Mesenchymal stem cell (in vitro differentiated cells and primary cell): ENCODE data around the gene AKAP10.
A peak's percentile ranks its signal among the peaks of the same experiment; 100 is the strongest.

Experiments used
- DNase-seq: peaks from one replicate; pipeline ENCODE4 v3.0.0-alpha.2; 2013
- H2AFZ ChIP-seq: one replicate; pipeline ENCODE4 v1.6.1; 2013; ENCODE audit warnings: low read depth, mild to moderate bottlenecking, control low read depth, inconsistent platforms, low read length, moderate library complexity
- H2AK5ac ChIP-seq: 2 replicates; pipeline ENCODE4 v1.6.1; 2013; ENCODE audit warnings: low read length, moderate library complexity, mild to moderate bottlenecking, inconsistent platforms; ENCODE audit not compliant: severe bottlenecking
- H2BK120ac ChIP-seq: one replicate; pipeline ENCODE4 v1.6.1; 2013; ENCODE audit warnings: low read depth, mild to moderate bottlenecking, inconsistent platforms, low read length, moderate library complexity
- H2BK12ac ChIP-seq, 2 experiments: one replicate each; pipeline ENCODE4 v1.6.1; 2013; ENCODE audit warnings: inconsistent platforms in 2 of 2, low read length in 2 of 2, mild to moderate bottlenecking in 2 of 2, moderate library complexity in 2 of 2, control low read depth in 1 of 2
- H2BK15ac ChIP-seq: one replicate; pipeline ENCODE4 v1.6.1; 2013; ENCODE audit warnings: mild to moderate bottlenecking, low read depth, inconsistent platforms; ENCODE audit not compliant: poor library complexity, severe bottlenecking
- H2BK5ac ChIP-seq: 2 replicates; pipeline ENCODE4 v1.6.1; 2013; ENCODE audit warnings: low read depth, mild to moderate bottlenecking, low read length, control low read depth, inconsistent platforms; ENCODE audit not compliant: poor library complexity, severe bottlenecking
- H3K14ac ChIP-seq, 2 experiments: one replicate each; pipeline ENCODE4 v1.6.1; 2013; ENCODE audit warnings: inconsistent platforms in 2 of 2, low read length in 2 of 2, control low read depth in 1 of 2, mild to moderate bottlenecking in 1 of 2, moderate library complexity in 1 of 2
- H3K18ac ChIP-seq, 2 experiments: one replicate each; pipeline ENCODE4 v1.6.1; 2013; ENCODE audit warnings: inconsistent platforms in 2 of 2, low read length in 2 of 2, control low read depth in 1 of 2, low read depth in 1 of 2, mild to moderate bottlenecking in 1 of 2
- H3K23ac ChIP-seq, 2 experiments: one replicate each; pipeline ENCODE4 v1.6.1; 2013; ENCODE audit warnings: inconsistent platforms in 2 of 2, low read length in 2 of 2, mild to moderate bottlenecking in 2 of 2, moderate library complexity in 2 of 2, control low read depth in 1 of 2
- H3K27ac ChIP-seq: 2 replicates; pipeline ENCODE4 v1.5.1; 2013; ENCODE audit warnings: mild to moderate bottlenecking, moderate library complexity, low read length, control low read depth, inconsistent platforms; ENCODE audit not compliant: poor library complexity, severe bottlenecking
- H3K27me3 ChIP-seq, 2 experiments: 2 replicates each; pipeline versions ENCODE4 v1.6.1 to v1.7.0; 2013; ENCODE audit warnings: low read length in 2 of 2, mild to moderate bottlenecking in 2 of 2, moderate library complexity in 2 of 2, control low read depth in 1 of 2, inconsistent platforms in 1 of 2; ENCODE audit not compliant: control insufficient read depth in 1 of 2, insufficient read depth in 1 of 2
- H3K36me3 ChIP-seq, 2 experiments: 2 replicates each; pipeline versions ENCODE4 v1.6.1 to v1.7.0; 2013; ENCODE audit warnings: low read length in 2 of 2, control low read depth in 1 of 2, inconsistent platforms in 1 of 2, low read depth in 1 of 2, mild to moderate bottlenecking in 1 of 2; ENCODE audit not compliant: insufficient read depth in 2 of 2, control insufficient read depth in 1 of 2
- H3K4ac ChIP-seq, 2 experiments: one replicate each; pipeline ENCODE4 v1.6.1; 2013; ENCODE audit warnings: inconsistent platforms in 2 of 2, low read length in 2 of 2, mild to moderate bottlenecking in 2 of 2, moderate library complexity in 2 of 2, control low read depth in 1 of 2, low read depth in 1 of 2
- H3K4me1 ChIP-seq: 2 replicates; pipeline ENCODE4 v1.6.1; 2013; ENCODE audit warnings: low read depth, low read length, control low read depth; ENCODE audit not compliant: control insufficient read depth, insufficient read depth
- H3K4me2 ChIP-seq: 2 replicates; pipeline ENCODE4 v1.6.1; 2013; ENCODE audit warnings: low read length, mild to moderate bottlenecking, inconsistent platforms; ENCODE audit not compliant: poor library complexity, severe bottlenecking
- H3K4me3 ChIP-seq, 2 experiments: 2 replicates each; pipeline versions ENCODE4 v1.5.1 to v1.7.0; 2013; ENCODE audit warnings: low read length in 2 of 2, mild to moderate bottlenecking in 2 of 2, control low read depth in 1 of 2, low read depth in 1 of 2; ENCODE audit not compliant: insufficient read depth in 1 of 2
- H3K79me1 ChIP-seq: replicated peaks from 2 replicates; pipeline ENCODE4 v1.6.1; 2013; ENCODE audit warnings: mild to moderate bottlenecking, control low read depth, low read length, inconsistent platforms; ENCODE audit not compliant: poor library complexity, severe bottlenecking
- H3K9ac ChIP-seq: 2 replicates; pipeline ENCODE4 v1.7.0; 2013; ENCODE audit warnings: mild to moderate bottlenecking, low read length, moderate library complexity
- H3K9me3 ChIP-seq: 2 replicates; pipeline ENCODE4 v1.7.0; 2013; ENCODE audit warnings: mild to moderate bottlenecking, low read length; ENCODE audit not compliant: control insufficient read depth
- H4K8ac ChIP-seq: one replicate; pipeline ENCODE4 v1.6.1; 2013; ENCODE audit warnings: inconsistent platforms, mild to moderate bottlenecking, low read length, moderate library complexity
- H4K91ac ChIP-seq: one replicate; pipeline ENCODE4 v1.6.1; 2013; ENCODE audit warnings: mild to moderate bottlenecking, low read length, inconsistent platforms
- WGBS: methylation state at CpG from one replicate; pipeline ENCODE4 v1.1.7; 2013; ENCODE audit warnings: mixed read lengths; 5-methylcytosine and 5-hydroxymethylcytosine counted together

The AKAP10 gene

DNA sequence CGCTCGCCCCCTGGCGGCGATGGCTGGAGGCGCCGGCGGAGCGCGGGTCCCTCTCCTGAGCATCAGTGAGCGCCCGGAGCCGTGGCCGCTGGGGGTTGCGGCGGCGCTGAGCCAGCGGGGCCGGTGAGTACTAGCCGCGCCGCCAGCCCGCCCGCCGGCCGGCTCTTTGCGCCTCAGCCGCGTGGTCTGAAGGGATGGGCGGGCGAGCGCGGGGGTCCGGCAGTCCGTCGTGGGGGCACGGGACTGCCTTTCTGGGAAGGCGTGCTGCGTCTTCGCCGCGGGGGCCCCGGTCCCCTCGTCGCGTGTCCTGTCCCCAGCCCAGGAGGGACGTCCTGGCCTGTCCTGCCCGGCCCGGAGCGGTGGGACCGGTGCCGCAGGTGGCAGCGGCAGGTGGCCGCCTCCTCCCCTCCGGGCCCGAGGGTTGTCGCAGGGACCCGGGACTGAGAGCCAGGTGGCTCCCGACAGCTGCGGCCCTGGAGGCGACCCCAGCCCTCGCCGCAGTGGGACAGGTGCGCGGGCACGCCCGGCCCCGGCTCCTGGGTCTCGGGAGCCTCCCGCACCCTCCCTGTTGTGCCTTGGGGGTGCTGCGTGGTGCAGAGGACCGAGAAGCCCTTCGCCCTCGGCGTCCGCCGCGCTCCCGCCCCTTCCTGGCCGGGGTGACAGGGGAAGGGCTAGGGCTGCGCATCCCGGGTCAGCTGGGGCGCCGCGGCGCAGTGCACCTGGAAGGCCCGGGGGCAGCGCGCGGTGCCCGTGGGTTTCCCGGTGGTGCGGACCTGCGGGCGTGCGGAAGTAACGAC lies 31.9 kb upstream of the AKAP10 start, which contains the start of gene SPECC1:
Gene SPECC1, plus strand, starts transcription at position 58 of the 797 bp plus-strand sequence. CDS start 87,293 bp downstream, outside the sequence.
- H3K18ac ChIP-seq, result no peak within 1 kb of the TSS
- H2BK120ac ChIP-seq, result no peak within 1 kb of the TSS
- H3K36me3 ChIP-seq, result no peaks in the 10 kb centered on the region
- H3K4me3 ChIP-seq, result peak within 1 kb of the TSS; percentile 52 to 90
- no peak within 1 kb of the TSS for H3K4ac ChIP-seq
- no peak within 1 kb of the TSS for H2AK5ac ChIP-seq
- peak within 1 kb of the TSS; percentile 95 for H3K4me2 ChIP-seq
- no peaks in the 10 kb centered on the region for H3K79me1 ChIP-seq
- no peak within 1 kb of the TSS for H4K8ac ChIP-seq
- H3K9ac ChIP-seq, result peak within 1 kb of the TSS; percentile 79
- no peak within 1 kb of the TSS for H2BK12ac ChIP-seq
- H2BK15ac ChIP-seq, result no peak within 1 kb of the TSS
- H3K4me1 ChIP-seq, result peaks cover 11% of the 10 kb centered on the region
- peak within 1 kb of the TSS; percentile 61 for H4K91ac ChIP-seq
- no peaks in the 10 kb centered on the region for H3K9me3 ChIP-seq
- H3K27ac ChIP-seq, result no peak within 1 kb of the TSS
- H2BK5ac ChIP-seq, result no peak within 1 kb of the TSS
- H2AFZ ChIP-seq, result peak within 1 kb of the TSS; percentile 73
- DNase-seq, result peak; percentile 52
- H3K23ac ChIP-seq, result no peak within 1 kb of the TSS
- under 1% methylated on average over 75 of the region's 96 CpGs for WGBS
- H3K14ac ChIP-seq, result no peak within 1 kb of the TSS
- peaks cover 15% of the 10 kb centered on the region in 2 experiments for H3K27me3 ChIP-seq

DNA sequence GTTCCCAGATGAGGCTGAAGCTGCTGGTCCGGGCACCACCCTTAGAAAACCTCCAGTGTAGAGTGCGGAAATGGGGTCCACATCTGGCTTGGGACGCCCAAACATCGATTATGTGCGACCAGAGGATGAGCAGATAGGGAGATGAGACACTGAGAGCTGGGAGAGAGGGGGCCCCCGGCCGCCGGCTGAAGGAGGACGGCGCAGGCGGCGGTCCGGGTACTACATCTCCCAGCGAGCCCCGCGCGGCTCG lies 31.3 kb upstream of the AKAP10 start:
- no peak overlapping the region for H2BK5ac ChIP-seq
- H3K9ac ChIP-seq, result peak overlapping the region; percentile 79
- H2BK12ac ChIP-seq, result no peak overlapping the region
- peak overlapping the region; percentile 52 to 90 for H3K4me3 ChIP-seq
- peak overlapping the region; percentile 95 for H3K4me2 ChIP-seq
- 0% methylated on average over 9 of the region's 18 CpGs for WGBS
- no peak overlapping the region for H3K18ac ChIP-seq
- H3K23ac ChIP-seq, result no peak overlapping the region
- no peak overlapping the region for H3K4ac ChIP-seq
- no peak overlapping the region for H3K14ac ChIP-seq
- H2AK5ac ChIP-seq, result no peak overlapping the region
- peaks cover 15% of the 10 kb centered on the region in 2 experiments for H3K27me3 ChIP-seq
- H3K27ac ChIP-seq, result no peak overlapping the region
- DNase-seq, result no peak
- H2BK120ac ChIP-seq, result no peak overlapping the region
- H2AFZ ChIP-seq, result peak overlapping the region; percentile 73
- no peaks in the 10 kb centered on the region for H3K36me3 ChIP-seq
- H3K79me1 ChIP-seq, result no peaks in the 10 kb centered on the region
- no peak overlapping the region for H2BK15ac ChIP-seq
- peaks cover 11% of the 10 kb centered on the region for H3K4me1 ChIP-seq
- no peak overlapping the region for H4K8ac ChIP-seq
- H4K91ac ChIP-seq, result no peak overlapping the region
- H3K9me3 ChIP-seq, result no peaks in the 10 kb centered on the region

DNA sequence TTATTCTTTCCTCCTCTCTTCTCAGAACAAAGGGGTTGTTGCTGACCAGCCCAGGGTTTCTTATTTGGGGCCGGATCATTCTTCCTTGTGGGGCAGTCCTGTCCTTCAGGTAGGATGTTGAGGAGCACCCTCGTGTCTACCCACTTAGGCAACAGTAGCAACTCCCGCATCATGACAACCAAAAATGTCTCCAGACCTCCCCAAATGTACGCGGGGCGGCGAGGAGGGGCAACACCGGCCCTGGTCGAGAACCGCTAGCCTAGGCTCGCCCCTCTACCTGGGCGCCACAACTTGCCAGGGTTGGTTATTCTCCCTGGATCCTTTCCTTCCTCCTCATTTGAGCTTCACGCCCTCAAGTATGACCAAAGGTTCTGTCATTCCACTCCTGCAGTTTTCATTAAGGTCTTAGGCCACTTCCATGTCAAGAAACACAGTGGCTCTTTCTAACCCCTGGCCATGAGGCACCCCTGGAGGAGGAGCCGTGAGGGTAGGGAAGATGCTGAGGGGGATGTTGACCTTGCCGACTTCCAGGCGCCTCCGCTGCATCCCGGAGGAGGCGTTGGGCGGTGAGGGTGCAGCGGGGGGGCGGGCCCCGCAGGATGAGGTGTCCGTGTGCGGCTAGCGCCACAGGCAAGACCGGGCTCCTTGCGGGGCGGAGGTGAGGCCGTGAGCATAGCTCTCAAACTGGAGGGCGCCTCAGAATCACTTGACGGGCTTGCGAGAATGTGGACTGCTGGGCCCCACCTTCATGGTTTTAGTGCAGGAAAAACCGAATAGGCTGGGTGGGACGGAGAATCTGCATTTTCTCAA lies 30.8 kb upstream of the AKAP10 start:
- Histone ChIP-seq H3K27ac (no peak overlapping the region), H2BK15ac (no peak overlapping the region), H2BK5ac (no peak overlapping the region), H3K18ac (no peak overlapping the region), H2BK120ac (no peak overlapping the region), H2BK12ac (no peak overlapping the region), H3K23ac (no peak overlapping the region), H3K27me3 (peaks cover 15% of the 10 kb centered on the region in 2 experiments), H3K4me3 (peak overlapping the region; percentile 52 to 90), H3K9me3 (no peaks in the 10 kb centered on the region), H3K4me1 (peaks cover 11% of the 10 kb centered on the region), H3K4ac (no peak overlapping the region), H2AK5ac (no peak overlapping the region), H2AFZ (peak overlapping the region; percentile 73), H4K8ac (no peak overlapping the region), H3K14ac (no peak overlapping the region), H3K4me2 (peak overlapping the region; percentile 95), H3K9ac (peak overlapping the region; percentile 79), H3K79me1 (no peaks in the 10 kb centered on the region), H4K91ac (no peak overlapping the region), H3K36me3 (no peaks in the 10 kb centered on the region)
- no peak for DNase-seq
- WGBS, result 33% methylated on average over 35 of the region's 35 CpGs

DNA sequence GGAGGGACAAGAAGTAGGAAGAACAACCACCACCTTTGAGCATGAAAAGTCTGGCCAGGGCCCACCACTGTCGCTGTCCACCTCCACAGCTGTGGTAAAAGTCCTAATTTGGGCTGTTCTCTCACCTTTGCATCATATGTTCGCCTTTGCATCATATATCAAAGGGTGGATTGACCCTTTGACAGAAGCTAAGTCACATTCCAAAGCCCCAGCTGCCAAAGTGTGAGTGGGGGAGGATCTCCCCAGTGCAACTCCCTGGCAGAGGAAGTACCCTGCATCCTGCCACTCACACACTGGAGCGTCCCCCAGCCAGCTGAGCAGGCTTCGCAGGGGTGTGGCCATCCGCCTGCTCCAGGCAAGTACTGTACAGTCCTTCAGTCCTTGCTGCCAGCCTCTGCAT lies 18.9 kb upstream of the AKAP10 start:
- peak overlapping the region in 1 of 2 experiments; percentile 26 for H3K14ac ChIP-seq
- H2AK5ac ChIP-seq, result no peak overlapping the region
- no peak overlapping the region for H2BK15ac ChIP-seq
- no peak overlapping the region for H3K27ac ChIP-seq
- peaks cover 6% of the 10 kb centered on the region for H3K4me1 ChIP-seq
- H2BK5ac ChIP-seq, result no peak overlapping the region
- no peak for DNase-seq
- H3K18ac ChIP-seq, result no peak overlapping the region
- H3K9ac ChIP-seq, result no peak overlapping the region
- no peaks in the 10 kb centered on the region for H3K36me3 ChIP-seq
- 67% methylated on average over 5 of the region's 5 CpGs for WGBS
- peaks cover 6 to 18% of the 10 kb centered on the region in 2 experiments for H3K27me3 ChIP-seq
- no peak overlapping the region for H3K4ac ChIP-seq
- H3K9me3 ChIP-seq, result no peaks in the 10 kb centered on the region
- no peak overlapping the region for H2AFZ ChIP-seq
- no peak overlapping the region for H4K91ac ChIP-seq
- H4K8ac ChIP-seq, result no peak overlapping the region
- H3K79me1 ChIP-seq, result no peaks in the 10 kb centered on the region
- no peak overlapping the region for H3K4me2 ChIP-seq
- H3K23ac ChIP-seq, result no peak overlapping the region
- H3K4me3 ChIP-seq, result no peak overlapping the region
- no peak overlapping the region for H2BK12ac ChIP-seq
- H2BK120ac ChIP-seq, result no peak overlapping the region
